Retinal pigment epithelial cell (primary cell): ENCODE measurements around the gene BACE1.

Experiments used
- DNase-seq: peaks from one replicate; pipeline ENCODE4 v3.0.0-alpha.2; 2010; ENCODE audit warnings: low read depth
- H3K4me3 ChIP-seq: 2 replicates; pipeline ENCODE4 v1.5.1; 2011; ENCODE audit warnings: mild to moderate bottlenecking, low read length, control low read depth, moderate library complexity
- TF ChIP-seq, protein P1 (sequence below): conservative IDR thresholded peaks from 2 replicates; pipeline ENCODE4 v1.5.1; 2011; ENCODE audit warnings: low read depth, low read length, control low read depth, inconsistent platforms

Gene BACE1

DNA sequence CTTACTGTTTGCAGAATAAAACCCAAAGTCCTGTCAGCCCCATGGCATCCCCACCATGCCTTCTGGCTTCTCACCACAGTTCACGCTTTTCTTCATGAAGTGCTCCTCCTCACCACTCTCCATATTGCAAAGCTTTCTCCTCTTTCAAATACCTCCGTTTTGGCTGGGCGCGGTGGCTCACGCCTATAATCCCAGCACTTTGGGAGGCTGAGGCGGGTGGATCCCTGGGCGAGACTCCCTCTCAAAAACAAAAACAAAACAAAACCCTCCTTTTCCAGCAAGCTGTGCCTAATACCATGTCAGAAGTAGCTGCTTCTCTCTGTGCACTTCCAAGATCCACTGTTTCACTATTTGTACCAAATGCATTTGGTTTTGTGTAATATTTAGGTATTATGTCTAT lies 6.7 kb downstream of the BACE1 start:
- DNase-seq = no peak
- H3K4me3 ChIP-seq = no peak overlapping the region
- TF ChIP-seq, protein P1, sequence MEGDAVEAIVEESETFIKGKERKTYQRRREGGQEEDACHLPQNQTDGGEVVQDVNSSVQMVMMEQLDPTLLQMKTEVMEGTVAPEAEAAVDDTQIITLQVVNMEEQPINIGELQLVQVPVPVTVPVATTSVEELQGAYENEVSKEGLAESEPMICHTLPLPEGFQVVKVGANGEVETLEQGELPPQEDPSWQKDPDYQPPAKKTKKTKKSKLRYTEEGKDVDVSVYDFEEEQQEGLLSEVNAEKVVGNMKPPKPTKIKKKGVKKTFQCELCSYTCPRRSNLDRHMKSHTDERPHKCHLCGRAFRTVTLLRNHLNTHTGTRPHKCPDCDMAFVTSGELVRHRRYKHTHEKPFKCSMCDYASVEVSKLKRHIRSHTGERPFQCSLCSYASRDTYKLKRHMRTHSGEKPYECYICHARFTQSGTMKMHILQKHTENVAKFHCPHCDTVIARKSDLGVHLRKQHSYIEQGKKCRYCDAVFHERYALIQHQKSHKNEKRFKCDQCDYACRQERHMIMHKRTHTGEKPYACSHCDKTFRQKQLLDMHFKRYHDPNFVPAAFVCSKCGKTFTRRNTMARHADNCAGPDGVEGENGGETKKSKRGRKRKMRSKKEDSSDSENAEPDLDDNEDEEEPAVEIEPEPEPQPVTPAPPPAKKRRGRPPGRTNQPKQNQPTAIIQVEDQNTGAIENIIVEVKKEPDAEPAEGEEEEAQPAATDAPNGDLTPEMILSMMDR = no peak

GRCh38 chr11:117305145-117305544 lies 10.9 kb downstream of the BACE1 start:
- TF ChIP-seq, protein P1 = no peak
- no peak for DNase-seq
- H3K4me3 ChIP-seq = no peak overlapping the region

GRCh38 chr11:117303646-117304315 lies 12.3 kb downstream of the BACE1 start:
- H3K4me3 ChIP-seq = no peak overlapping the region
- TF ChIP-seq, protein P1 = no peak
- DNase-seq = no peak

- TF ChIP-seq, protein P1 = no peak
- no peak for DNase-seq
- H3K4me3 ChIP-seq = no peak overlapping the region
Observed at GRCh38 chr11:117303101-117303500, 13.0 kb downstream of the BACE1 start.

GRCh38 chr11:117302228-117302627 lies 13.8 kb downstream of the BACE1 start:
- DNase-seq = no peak
- TF ChIP-seq, protein P1 = no peak
- no peak overlapping the region for H3K4me3 ChIP-seq

GRCh38 chr11:117300773-117301172 lies 15.3 kb downstream of the BACE1 start:
- no peak overlapping the region for H3K4me3 ChIP-seq
- DNase-seq = no peak
- TF ChIP-seq, protein P1 = no peak

- H3K4me3 ChIP-seq = no peak overlapping the region
- no peak for DNase-seq
- TF ChIP-seq, protein P1 = no peak
Observed at GRCh38 chr11:117300283-117300663, 15.8 kb downstream of the BACE1 start.
